Measurements from ENCODE around the gene MPP4. TPM values are rescaled to one million over a fixed set of nuclear protein-coding genes. Genes with fewer than 3 reads are reported as not detected.

MPP4 gene
- total RNA-seq, 1 experiment from 2014 or later, result 0.77 TPM

DNA sequence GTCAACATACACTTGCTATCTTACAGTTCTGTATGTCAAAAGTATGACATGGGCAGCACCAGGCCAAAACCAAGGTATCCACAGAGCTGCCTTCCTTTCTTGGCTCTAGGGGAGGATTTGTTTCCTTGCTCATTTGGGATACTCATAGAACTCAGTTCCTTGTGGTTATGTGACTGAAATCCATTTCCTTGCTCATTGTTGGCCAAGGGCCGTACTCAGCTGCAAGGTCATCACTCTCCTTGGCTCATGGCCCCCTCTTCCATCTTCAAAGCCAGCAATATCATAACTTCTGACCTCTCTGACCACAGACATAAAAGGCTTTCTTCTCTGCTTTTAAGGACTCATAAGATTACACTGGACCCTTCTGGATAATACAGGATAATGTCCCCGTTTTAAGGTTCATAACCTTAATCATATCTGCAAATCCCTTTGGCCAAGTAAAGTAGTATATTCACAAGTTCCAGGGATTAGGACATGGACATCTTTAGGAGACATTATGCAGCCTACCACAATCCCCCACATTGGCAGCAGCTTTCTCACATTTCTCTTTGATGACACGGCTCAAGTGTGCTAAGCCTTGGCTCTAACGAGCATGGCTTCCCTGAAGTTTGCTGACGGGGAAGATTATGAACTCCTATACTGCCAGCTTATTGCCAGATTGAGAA, 76.0 kb downstream of the MPP4 start:
- Histone ChIP-seq H3K27me3 (ENCODE audit: low read length) (no peaks in the 10 kb centered on the region), H3K36me3 (ENCODE audit: low read depth, low read length) (peaks cover 5% of the 10 kb centered on the region; the same call in 1 of the 2 replicates), H4K20me1 (ENCODE audit: low read length) (no peaks in the 10 kb centered on the region), H3K9ac (ENCODE audit: low read length) (no peak overlapping the region), H3F3A (ENCODE audit: low read length, unreplicated experiment) (no peaks in the 10 kb centered on the region), H3K4me2 (ENCODE audit: low read length) (no peak overlapping the region), H3K9me2 (replicated peaks; ENCODE audit: low read length) (no peaks in the 10 kb centered on the region), H3K4me1 (ENCODE audit: insufficient read depth, low read length) (peaks cover 11% of the 10 kb centered on the region), H2AFZ (ENCODE audit: low read length) (no peak overlapping the region), H3K9me3 (ENCODE audit: low read length) (no peaks in the 10 kb centered on the region), H3K4me3 (ENCODE audit: low read length) (no peak overlapping the region), H3K79me2 (ENCODE audit: low read length) (no peaks in the 10 kb centered on the region), H3K27ac (ENCODE audit: low read length) (no peak overlapping the region)
- ATAC-seq, result no peak
- intact Hi-C loops (cut with micrococcal nuclease), result no loop called here
- ChIA-PET POLR2A (ENCODE audit: unreplicated experiment) (no interaction called here), CTCF (no interaction called here)
- no TSS peak for BruUV-seq (replicated peaks)
- TF ChIP-seq, protein P1, sequence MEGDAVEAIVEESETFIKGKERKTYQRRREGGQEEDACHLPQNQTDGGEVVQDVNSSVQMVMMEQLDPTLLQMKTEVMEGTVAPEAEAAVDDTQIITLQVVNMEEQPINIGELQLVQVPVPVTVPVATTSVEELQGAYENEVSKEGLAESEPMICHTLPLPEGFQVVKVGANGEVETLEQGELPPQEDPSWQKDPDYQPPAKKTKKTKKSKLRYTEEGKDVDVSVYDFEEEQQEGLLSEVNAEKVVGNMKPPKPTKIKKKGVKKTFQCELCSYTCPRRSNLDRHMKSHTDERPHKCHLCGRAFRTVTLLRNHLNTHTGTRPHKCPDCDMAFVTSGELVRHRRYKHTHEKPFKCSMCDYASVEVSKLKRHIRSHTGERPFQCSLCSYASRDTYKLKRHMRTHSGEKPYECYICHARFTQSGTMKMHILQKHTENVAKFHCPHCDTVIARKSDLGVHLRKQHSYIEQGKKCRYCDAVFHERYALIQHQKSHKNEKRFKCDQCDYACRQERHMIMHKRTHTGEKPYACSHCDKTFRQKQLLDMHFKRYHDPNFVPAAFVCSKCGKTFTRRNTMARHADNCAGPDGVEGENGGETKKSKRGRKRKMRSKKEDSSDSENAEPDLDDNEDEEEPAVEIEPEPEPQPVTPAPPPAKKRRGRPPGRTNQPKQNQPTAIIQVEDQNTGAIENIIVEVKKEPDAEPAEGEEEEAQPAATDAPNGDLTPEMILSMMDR (conservative IDR thresholded peaks at IDR 0.05; ENCODE audit: low read depth, low read length), result no peak
- TF ChIP-seq EZH2 (IDR thresholded peaks at IDR 0.05; ENCODE audit: low read length, unreplicated experiment) (no peak), EZH2phosphoT487 (IDR thresholded peaks at IDR 0.05; ENCODE audit: borderline replicate concordance, low read length) (no peak)
- DNase-seq, result no peak

DNA sequence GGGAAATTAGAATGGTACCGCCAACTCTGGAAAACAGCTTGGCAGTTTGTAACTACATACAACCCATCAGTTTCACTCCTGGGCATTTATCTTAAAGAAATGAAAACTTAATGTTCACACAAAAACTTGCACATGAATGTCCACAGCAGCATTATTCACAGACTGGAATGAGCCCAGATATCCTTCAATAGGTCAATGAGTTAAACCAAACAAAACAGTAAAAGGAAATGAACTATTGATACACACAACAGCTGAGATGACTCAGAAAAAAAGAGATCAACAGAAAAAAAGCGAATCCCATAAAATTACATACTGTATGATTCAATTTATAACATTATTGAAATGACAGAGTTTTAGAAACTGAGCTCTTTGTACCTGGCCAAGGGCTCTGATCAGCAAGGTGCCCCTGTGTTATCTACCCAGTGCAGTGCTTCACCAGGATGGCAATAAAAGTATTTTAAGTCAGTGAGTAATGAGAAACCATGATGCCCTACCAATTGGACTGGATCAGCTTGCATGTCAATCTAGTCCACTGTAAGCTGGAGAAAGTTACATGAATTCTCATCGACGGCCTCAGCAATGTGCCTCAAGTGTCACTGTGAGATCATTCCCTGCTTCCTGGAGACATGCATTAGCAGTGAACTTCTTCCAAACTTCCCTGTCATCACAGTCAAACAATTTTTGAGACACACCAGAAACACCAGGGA, 77.0 kb downstream of the MPP4 start:
- Histone ChIP-seq H3K27me3 (ENCODE audit: low read length) (no peaks in the 10 kb centered on the region), H3F3A (ENCODE audit: low read length, unreplicated experiment) (no peaks in the 10 kb centered on the region), H3K4me2 (ENCODE audit: low read length) (no peak overlapping the region), H3K9ac (ENCODE audit: low read length) (no peak overlapping the region), H3K79me2 (ENCODE audit: low read length) (no peaks in the 10 kb centered on the region), H3K4me3 (ENCODE audit: low read length) (no peak overlapping the region), H3K27ac (ENCODE audit: low read length) (no peak overlapping the region), H3K9me2 (replicated peaks; ENCODE audit: low read length) (no peaks in the 10 kb centered on the region), H4K20me1 (ENCODE audit: low read length) (no peaks in the 10 kb centered on the region), H2AFZ (ENCODE audit: low read length) (no peak overlapping the region), H3K36me3 (ENCODE audit: low read depth, low read length) (no peaks in the 10 kb centered on the region; the same call in 1 of the 2 replicates), H3K4me1 (ENCODE audit: insufficient read depth, low read length) (peaks cover 11% of the 10 kb centered on the region), H3K9me3 (ENCODE audit: low read length) (no peaks in the 10 kb centered on the region)
- ChIA-PET POLR2A (ENCODE audit: unreplicated experiment) (no interaction called here), CTCF (interaction anchor here (0.5 kb wide), 1 partner anchor 23 kb away, joined by 6 read pairs; no protein-coding TSS in a partner anchor)
- DNase-seq (peak; percentile 52), ATAC-seq (peak; percentile 79)
- TF ChIP-seq EZH2phosphoT487 (IDR thresholded peaks at IDR 0.05; ENCODE audit: borderline replicate concordance, low read length), result no peak
- TF ChIP-seq, protein P1 (conservative IDR thresholded peaks at IDR 0.05; ENCODE audit: low read depth, low read length), result no peak
- TF ChIP-seq EZH2 (IDR thresholded peaks at IDR 0.05; ENCODE audit: low read length, unreplicated experiment), result no peak
- no TSS peak for BruUV-seq (replicated peaks)
- intact Hi-C loops (cut with micrococcal nuclease), result no loop called here

Data from PC-3 (cell line).